22Rv1 (cell line): Measurements from ENCODE around the gene PEDS1.

Experiments used
- ZFX ChIP-seq: fragments of 450-650 bp; IDR thresholded peaks from 2 replicates; pipeline ENCODE4 v1.6.1; 2017; ENCODE audit warnings: antibody characterized with exemption, borderline replicate concordance
- TF ChIP-seq, protein P1 (sequence below): fragments of 450-650 bp; IDR thresholded peaks from 2 replicates; pipeline ENCODE4 v1.5.1; 2017; ENCODE audit warnings: mild to moderate bottlenecking

DNA sequence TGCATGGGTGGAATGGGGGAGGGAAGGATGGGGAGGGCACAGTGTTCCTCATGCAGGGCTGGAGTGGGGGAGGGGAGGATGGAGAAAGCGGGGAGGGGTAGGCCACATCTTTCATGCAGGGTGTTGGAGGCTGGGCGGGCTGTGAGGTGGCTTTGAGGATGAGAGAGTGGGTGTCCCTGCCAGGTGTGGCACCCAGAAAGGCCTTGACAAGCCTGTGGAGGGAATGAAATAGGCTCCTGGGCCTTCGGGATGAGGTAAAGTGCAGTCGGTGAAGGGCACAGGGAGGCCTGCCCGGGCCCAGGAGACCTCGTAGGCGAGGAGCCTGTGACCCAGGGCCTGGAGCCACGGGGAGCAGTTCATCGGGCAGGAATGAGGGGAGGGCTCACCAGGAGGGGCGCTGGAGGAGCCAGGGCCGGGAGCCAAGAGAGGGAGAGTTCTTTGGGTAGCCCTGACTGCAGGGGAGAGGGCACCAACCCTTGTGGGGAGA lies 44.7 kb upstream of the PEDS1 start:
- TF ChIP-seq, protein P1, sequence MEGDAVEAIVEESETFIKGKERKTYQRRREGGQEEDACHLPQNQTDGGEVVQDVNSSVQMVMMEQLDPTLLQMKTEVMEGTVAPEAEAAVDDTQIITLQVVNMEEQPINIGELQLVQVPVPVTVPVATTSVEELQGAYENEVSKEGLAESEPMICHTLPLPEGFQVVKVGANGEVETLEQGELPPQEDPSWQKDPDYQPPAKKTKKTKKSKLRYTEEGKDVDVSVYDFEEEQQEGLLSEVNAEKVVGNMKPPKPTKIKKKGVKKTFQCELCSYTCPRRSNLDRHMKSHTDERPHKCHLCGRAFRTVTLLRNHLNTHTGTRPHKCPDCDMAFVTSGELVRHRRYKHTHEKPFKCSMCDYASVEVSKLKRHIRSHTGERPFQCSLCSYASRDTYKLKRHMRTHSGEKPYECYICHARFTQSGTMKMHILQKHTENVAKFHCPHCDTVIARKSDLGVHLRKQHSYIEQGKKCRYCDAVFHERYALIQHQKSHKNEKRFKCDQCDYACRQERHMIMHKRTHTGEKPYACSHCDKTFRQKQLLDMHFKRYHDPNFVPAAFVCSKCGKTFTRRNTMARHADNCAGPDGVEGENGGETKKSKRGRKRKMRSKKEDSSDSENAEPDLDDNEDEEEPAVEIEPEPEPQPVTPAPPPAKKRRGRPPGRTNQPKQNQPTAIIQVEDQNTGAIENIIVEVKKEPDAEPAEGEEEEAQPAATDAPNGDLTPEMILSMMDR = no peak
- no peak for TF ChIP-seq ZFX
